Measurements from ENCODE around the gene ATP5PO.

DNA sequence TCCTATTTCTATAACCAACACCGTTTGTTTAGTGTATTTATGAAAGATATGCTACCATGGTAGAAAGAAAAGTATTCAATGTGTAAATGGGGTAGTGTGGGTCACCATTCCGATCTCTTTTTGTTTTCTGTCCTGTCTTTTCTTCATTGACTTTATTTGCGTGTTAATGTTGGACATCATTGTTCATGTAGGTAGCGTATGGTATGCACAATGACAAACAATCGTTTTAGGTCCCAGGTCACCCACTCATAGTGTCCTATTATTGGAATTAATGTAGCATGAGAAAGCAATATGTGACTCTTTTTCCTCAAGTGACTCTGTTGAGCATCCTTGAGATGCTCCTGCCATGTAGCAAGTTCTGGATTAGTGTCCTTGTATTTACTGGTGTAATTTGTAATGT, 25.4 kb downstream of the ATP5PO start:
- TF ChIP-seq EZH2phosphoT487 (IDR thresholded peaks at IDR 0.05), result no peak
- TF ChIP-seq, protein P1, sequence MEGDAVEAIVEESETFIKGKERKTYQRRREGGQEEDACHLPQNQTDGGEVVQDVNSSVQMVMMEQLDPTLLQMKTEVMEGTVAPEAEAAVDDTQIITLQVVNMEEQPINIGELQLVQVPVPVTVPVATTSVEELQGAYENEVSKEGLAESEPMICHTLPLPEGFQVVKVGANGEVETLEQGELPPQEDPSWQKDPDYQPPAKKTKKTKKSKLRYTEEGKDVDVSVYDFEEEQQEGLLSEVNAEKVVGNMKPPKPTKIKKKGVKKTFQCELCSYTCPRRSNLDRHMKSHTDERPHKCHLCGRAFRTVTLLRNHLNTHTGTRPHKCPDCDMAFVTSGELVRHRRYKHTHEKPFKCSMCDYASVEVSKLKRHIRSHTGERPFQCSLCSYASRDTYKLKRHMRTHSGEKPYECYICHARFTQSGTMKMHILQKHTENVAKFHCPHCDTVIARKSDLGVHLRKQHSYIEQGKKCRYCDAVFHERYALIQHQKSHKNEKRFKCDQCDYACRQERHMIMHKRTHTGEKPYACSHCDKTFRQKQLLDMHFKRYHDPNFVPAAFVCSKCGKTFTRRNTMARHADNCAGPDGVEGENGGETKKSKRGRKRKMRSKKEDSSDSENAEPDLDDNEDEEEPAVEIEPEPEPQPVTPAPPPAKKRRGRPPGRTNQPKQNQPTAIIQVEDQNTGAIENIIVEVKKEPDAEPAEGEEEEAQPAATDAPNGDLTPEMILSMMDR (IDR thresholded peaks at IDR 0.05), result no peak

All from neural progenitor cell (in vitro differentiated cells).